AG10803 (cell line): Measurements from ENCODE around the gene KLHDC10.

Source experiments
- DNase-seq: peaks from one replicate; pipeline ENCODE4 v3.0.0; 2010; ENCODE audit warnings: low read depth
- H3K4me3 ChIP-seq: 2 replicates; pipeline ENCODE4 v1.5.1; 2011; ENCODE audit warnings: mild to moderate bottlenecking, low read length, control low read depth
- TF ChIP-seq, protein P1 (sequence below): conservative IDR thresholded peaks from 2 replicates; pipeline ENCODE4 v1.5.1; 2011; ENCODE audit warnings: mild to moderate bottlenecking, low read length, control low read depth, inconsistent platforms

Gene KLHDC10

GRCh38 chr7:130140551-130141160, 70.3 kb downstream of the KLHDC10 start:
- TF ChIP-seq, protein P1, sequence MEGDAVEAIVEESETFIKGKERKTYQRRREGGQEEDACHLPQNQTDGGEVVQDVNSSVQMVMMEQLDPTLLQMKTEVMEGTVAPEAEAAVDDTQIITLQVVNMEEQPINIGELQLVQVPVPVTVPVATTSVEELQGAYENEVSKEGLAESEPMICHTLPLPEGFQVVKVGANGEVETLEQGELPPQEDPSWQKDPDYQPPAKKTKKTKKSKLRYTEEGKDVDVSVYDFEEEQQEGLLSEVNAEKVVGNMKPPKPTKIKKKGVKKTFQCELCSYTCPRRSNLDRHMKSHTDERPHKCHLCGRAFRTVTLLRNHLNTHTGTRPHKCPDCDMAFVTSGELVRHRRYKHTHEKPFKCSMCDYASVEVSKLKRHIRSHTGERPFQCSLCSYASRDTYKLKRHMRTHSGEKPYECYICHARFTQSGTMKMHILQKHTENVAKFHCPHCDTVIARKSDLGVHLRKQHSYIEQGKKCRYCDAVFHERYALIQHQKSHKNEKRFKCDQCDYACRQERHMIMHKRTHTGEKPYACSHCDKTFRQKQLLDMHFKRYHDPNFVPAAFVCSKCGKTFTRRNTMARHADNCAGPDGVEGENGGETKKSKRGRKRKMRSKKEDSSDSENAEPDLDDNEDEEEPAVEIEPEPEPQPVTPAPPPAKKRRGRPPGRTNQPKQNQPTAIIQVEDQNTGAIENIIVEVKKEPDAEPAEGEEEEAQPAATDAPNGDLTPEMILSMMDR: no peak
- no peak overlapping the region for H3K4me3 ChIP-seq
- DNase-seq: no peak

DNA sequence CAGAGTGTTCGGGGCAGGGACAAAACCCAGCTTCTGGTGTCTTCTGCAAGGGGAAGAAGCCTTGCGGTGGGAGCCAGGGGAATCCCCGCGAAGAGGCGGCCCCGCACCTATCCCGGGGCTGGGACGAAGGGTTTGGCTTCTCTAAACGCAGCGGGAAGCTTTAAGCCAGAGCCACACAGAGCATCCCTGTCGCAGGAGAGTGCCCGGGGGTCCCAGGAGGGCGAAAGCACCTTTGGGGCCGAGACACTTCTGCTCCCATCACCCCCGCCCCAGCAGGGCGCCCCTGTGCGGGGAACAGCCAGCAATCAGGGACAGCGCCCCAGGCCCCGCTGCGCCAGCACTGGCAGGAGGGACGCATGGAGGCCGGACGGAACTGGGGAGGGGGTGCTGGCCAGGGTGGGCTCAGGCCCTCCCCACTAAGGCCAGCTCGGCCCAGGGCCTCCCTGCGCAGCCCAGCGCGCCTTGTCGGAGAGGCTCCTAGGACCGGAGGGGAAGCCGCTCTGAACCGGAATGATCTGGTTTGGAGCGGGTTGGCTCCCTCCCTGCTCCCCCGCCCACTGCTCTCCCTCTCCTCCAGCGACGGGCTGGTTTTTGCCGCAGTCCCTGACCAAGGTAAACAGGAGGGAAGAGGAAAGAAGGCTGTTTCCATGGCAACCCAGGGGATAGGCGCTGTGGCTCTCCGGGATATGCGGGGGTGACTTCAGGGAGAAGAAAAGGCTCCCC, 71.0 kb downstream of the KLHDC10 start:
- peak overlapping the region; percentile 52 for H3K4me3 ChIP-seq
- peak; percentile 67 for DNase-seq
- TF ChIP-seq, protein P1: no peak

GRCh38 chr7:130141884-130142653, 71.7 kb downstream of the KLHDC10 start:
- DNase-seq: no peak
- TF ChIP-seq, protein P1: no peak
- peak overlapping the region; percentile 52 for H3K4me3 ChIP-seq

GRCh38 chr7:130142654-130143333, 72.5 kb downstream of the KLHDC10 start:
- DNase-seq: no peak
- no peak overlapping the region for H3K4me3 ChIP-seq
- TF ChIP-seq, protein P1: no peak

- no peak for DNase-seq
- H3K4me3 ChIP-seq: no peak overlapping the region
- TF ChIP-seq, protein P1: no peak
These were observed 73.0 kb downstream of the KLHDC10 start for GRCh38 chr7:130143334-130143732.

DNA sequence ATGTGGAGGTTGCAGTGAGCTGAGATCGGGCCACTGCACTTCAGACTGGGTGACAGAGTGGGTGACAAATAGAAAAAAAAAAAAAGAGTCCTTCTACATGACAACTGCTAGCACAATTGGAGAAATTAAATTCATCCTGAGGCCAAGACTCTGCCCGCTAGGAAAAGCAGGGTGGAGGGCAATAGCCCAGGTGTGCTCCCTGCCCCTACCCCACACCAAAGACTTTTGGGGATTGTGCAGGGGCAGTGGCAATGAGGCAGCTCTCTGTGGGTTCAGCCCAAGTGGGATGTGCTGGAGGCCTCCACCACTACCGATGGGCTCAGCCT, 73.6 kb downstream of the KLHDC10 start:
- TF ChIP-seq, protein P1: no peak
- no peak overlapping the region for H3K4me3 ChIP-seq
- no peak for DNase-seq
